Thyroid gland (tissue), 4 donors: ENCODE results near the gene WIPF1.

Experiments used
- CTCF ChIP-seq, 6 experiments: fragments of 200-600 bp in 3 of 6; fragments of 450-650 bp in 3 of 6; sonication (generic) in 3 of 6; IDR thresholded peaks; one replicate each; pipeline ENCODE4 v1.5.1; 2016 to 2019; ENCODE audit warnings: antibody characterized with exemption in 6 of 6, mild to moderate bottlenecking in 2 of 6, inconsistent platforms in 1 of 6, moderate library complexity in 1 of 6
- POLR2A ChIP-seq, 2 donors: fragments of 450-650 bp; IDR thresholded peaks; one replicate each; pipeline ENCODE4 v1.6.1; 2017; ENCODE audit warnings: antibody characterized with exemption in 2 of 2, mild to moderate bottlenecking in 2 of 2, moderate library complexity in 1 of 2

GRCh38 chr2:174570318-174570958 is 27.2 kb downstream of the WIPF1 start:
- TF ChIP-seq POLR2A (IDR thresholded peaks at IDR 0.05) (no peak), CTCF (IDR thresholded peaks at IDR 0.05) (no peak)
